Ecto neural progenitor cell (in vitro differentiated cells): ENCODE data around the gene SMYD3.
"Not testable (repeated sequence)": the region's sequence is repeated elsewhere in the genome, so short reads cannot be mapped to it uniquely, and the experiment has no call there.

Experiments used
- DNase-seq: peaks from one replicate; pipeline ENCODE4 v3.0.0-alpha.2; 2018; ENCODE audit warnings: low spot score

Gene SMYD3

DNA sequence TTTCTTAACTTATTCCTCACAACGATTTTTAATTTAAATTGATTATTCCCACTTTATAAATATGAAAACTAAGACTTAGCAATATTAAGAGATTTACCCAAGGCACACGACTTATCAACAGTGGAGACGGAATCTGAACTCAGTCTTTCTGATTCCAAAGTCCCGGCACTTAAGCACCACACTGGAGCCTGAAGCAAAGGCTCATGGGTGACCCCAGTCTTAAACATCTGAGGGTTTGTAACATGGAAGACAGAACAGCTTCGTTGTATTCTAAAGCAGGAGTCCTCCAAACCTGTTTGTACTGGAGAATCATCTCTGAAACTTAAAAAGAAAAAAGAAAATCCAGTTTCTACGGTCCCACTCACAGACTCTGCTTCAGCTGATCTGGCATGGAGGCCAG lies 519.5 kb downstream of the SMYD3 start:
- DNase-seq, result no peak

DNA sequence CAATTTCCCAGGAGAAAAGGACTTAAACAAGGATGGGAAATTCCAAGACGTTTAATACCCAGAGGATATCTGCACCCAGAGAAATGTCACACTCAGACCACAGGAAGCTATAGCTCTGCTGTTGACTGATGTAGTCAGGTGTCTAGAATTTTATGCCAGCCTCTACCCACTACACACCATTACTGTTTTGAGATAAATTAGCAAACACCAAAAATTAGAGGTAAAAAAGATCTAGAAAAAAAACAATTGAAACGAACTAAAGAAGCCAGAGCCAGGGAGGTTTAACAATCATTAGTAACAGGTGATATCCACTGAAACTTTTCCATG lies 519.9 kb downstream of the SMYD3 start:
- no peak for DNase-seq

DNA sequence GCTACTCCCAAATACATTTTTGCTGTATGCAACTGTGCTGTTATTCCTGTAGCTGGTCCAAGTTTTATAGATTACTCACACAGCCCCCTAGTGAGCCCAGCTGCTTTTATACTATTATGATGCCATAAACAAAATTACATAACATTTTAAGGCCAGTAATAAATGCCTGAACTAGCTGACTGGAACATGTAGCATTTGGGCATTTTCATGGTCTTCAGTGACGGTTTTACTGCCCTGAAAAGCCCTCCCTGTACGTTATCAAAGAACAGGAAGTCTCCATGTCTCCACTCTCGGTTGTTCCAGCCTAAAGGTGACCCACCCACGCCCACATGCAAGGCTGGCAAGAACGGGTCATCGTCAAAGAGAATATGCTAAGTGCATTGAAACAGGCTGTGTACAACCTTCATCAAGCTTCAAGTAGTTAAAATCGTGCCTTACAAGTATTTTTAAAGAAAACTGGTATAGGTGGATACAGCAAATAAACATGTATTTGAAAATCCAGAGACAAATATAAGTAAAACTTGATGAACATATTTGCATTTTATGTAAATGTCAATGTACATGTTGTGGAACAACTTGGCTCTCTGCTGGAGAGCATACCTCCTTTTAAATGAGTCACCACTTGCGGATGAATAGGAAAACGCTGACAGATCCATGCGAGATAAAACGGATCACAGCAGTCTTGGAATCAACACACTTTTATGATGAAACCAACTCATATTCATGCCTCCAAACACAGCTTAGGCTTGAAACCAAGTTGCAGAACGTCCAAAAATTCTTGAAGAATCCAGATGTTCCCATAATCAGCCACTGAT lies 520.5 kb downstream of the SMYD3 start:
- no peak for DNase-seq

DNA sequence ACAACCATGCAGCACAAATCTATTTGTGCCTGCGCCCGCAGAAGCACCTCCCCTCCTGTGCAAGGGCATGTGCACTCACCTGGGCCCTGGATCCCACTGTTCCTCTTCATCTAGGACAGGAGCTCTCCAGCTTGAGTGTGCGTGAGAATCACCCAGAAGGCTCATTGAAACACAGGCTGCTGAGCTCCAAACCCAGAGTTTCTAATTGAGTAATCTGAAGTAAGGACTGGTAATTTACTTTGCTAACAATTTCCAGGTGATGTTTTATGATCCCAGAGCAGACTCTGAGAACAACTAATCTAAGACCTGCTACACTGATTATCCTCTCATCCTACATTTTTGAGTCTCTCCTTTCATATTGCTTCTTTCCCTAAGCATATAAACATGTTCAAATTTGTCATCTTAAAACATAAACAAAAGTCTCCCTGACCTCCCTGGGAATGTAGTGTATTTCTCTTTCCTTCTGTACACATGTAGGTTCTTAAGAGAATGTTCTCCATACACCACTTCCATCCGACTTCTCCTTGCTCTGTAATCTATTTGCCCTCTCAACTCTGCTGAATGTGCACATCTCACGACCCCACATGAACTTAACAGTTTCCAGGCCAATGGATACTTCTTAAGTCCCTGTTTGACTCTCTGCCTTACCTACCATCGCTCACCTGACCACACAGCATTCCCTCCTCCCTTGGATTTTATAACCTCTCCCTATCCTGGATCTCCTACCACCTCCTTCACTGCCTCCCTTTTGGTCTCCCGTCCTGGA lies 522.5 kb downstream of the SMYD3 start:
- no peak for DNase-seq

DNA sequence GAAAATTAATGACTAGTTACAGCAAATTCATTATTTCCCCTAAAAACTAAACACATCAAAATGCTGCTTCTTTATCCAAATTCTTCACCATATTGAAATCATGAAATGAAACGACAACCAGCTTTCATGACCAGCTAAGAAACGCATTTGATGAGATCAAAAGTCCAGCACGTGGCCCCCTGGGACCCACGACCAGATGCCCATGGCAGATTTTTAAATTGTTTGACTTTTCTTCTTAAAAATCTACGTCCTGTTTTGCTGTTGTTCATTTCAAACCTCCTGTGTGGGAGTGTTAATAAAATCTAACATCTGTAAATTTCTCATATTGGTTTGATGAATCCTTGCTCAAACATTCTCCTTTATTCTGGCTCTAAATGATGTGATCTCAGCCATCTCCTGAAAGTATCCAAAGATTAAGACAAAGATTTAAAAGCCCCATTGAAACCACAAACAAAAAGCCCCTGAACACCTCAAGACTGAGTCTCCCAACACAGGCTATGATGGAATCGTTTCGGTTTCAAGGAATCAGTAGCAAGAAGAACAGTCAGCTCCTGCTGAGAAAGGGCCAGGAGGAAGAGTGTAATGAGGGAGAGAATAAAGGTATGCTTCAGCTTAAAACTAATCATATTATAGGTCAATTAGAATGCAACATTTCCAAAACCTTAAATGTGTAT lies 523.6 kb downstream of the SMYD3 start:
- DNase-seq, result no peak

DNA sequence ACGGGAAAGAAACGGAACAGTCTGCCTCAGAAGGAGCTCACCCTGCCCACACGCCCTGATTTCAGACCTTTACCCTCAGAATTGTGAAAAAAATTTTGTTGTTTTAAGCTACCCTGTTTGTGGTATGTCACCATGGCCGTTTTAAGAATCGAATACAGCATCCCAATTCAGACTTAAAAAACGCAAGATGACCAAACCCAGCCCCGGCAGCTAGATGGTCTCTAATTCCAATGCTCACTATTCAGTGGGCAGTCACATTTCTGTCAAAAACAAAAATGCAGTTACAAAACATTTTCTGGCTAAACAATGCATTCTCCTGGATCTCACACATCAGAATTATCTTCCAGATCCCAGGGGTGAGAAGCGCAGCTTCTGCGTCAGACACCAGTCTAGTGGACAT lies 527.5 kb downstream of the SMYD3 start:
- DNase-seq, result no peak

DNA sequence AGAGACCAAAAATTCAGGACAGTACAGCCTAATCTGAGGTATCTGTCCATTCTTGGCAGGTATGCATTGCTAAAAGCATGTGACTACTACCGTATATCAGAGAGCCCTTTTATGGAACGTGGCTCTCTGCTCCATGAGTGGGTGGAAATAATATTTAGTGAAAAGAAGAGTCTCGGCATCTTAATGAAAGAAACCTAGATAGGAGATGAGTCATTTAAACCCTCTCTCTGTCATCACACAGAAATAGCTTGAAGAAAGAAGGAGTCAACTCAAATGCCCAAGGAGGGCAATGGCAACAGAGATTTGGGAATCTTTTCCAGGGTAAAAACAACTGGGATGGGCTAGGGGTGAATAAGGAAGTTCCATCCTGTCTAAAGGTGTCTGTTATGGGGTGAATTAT lies 528.2 kb downstream of the SMYD3 start:
- no peak for DNase-seq

DNA sequence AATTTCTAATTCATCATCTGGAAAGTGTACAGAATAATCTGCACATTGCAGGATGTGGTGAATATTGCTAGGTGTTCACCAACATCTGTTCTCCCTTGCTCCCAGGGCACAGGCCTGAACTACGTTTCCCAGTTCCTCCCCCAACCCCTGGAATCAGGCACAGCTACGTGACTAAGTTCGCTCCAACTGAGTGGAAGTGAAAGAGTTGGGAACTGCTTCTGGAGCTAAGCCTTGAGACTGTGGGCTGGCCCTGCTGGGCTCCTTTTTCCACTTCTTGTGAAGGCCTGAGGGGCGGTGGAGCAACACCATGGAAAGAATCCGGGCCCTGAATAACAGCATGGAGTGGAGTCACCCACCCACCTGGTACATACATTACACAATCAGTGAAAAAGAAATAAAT lies 534.6 kb downstream of the SMYD3 start:
- no peak for DNase-seq

DNA sequence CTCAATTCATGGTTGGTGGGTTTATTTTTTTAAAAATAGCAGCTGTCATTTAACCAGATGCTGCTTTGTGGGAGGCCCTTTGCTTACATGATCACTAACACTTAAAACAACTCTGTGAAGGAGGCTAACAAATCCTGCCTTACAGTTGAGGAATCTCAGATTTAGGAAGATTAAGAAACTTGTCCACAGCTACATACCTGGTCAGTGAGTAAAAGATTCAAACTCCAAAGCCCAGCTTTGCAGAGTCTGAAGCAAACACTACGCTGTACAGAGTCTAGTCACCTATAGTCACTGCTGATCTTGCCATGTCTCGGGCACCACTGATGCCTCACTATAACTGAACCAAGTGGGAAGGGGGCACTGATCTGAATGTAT lies 535.4 kb downstream of the SMYD3 start:
- no peak for DNase-seq

DNA sequence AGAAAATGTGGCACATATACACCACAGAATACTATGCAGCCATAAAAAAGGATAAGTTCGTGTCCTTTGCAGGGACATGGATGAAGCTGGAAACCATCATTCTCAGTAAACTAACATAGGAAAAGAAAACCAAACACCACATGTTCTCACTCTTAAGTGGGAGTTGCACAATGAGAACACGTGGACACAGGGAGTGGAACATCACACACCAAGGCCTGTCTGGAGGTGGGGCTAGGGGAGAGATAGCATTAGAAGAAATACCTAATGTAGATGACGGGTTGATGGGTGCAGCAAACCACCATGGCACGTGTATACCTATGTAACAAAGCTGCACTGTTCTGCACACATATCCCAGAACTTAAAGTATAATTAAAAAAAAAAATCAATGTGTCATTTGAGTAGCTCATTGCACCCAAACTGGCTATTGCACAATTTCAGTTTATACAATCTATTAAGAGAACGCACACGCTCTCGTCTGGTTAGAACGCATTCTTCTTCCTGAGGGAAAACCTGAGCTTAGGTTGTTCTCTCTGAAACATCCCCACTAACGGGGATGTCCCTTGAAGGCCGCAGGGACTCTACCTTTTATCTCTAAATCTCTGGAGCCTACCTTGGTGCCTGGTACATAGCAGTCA lies 535.9 kb downstream of the SMYD3 start:
- not testable (repeated sequence) for DNase-seq

DNA sequence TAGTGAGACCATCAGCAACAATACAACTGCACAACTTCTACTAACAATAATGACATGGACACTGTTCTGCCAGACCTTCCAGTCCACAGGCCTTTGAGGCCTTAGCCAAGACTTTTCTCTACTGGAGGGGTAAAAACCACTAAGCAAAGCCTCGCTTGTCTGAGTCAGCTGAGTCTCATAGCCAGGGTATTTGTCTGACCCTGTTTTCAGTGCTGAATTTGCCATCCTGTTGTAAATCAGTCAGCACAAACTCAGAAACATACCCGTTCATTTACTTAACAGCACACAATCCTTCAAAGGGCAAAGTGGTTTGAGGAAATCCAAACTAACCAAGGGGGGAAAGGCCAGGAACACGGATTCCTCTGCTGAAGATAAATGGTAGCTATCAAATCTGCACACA lies 537.8 kb downstream of the SMYD3 start:
- no peak for DNase-seq

DNA sequence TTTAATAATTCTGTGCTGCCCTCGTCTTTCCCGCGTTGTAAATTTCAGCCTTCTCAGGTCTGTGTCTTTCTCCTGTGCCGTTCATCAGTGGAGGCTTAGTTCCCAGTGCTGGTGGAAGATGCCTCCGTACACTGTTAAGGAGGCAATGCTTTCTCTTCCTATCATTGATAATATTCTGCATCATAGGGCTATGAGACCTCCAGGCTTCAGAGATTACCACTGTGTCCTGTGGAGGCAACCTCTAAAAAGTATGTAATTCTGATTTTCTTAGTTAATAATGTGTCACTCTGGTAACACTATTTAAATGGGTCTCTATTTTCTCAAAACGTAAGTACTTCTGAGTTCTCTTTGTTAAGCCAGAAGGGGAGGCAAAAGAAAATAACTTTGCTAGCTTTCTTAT lies 538.3 kb downstream of the SMYD3 start:
- no peak for DNase-seq

DNA sequence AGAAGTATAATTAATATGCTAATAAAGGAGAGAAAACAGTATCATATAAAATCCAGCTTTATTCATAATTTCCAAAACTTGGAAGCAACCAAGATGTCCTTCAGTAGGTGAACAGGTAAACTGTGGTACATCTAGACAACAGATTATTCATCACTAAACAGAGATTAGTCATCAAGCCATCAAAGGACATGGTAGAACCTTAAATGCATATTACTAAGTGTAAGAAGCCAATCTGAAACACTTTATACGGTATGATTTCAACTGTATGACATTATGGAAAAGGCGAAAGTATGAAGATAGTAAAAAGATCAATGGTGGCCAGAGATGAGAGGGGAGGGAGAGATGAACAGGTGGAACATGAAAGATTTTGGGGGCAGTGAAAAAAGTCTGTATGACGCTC lies 541.7 kb downstream of the SMYD3 start:
- DNase-seq, result no peak

DNA sequence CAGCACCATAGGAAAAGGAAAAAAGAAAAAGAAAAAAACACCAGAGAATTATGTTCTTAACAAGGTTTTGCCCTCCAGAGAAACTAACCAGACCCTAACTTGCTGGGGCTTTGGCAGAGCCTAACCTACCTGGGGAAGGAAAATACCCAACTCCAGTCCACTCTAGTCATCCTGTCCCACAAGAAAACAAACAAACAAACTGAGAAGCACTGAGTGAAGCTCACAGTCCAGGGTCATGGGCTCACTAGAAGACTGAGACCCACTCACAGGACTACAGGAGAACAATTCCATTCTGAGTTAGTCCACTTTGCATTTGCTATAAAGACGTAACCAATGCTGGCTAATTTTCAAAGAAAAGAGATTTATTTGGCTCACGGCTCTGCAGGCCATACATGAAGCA lies 543.4 kb downstream of the SMYD3 start:
- DNase-seq, result no peak

DNA sequence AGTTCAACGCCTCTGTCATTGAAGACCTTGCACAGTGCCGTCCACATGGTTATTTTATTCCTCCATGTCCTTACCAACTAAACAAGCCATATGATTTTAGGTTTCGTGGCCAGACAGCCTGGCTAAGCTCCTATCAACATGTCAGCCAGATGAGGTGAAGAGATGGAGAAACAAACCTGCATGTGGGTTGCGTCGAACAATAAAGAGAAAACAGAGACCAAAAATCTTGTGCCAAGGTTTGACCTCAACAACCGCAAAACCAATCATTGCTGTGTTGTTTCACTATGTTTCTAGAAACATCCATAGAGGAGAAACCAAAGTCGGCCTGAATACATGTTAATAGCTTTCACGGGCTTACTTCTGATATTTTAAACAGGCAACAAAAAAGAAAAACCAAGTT lies 544.6 kb downstream of the SMYD3 start:
- DNase-seq, result no peak

DNA sequence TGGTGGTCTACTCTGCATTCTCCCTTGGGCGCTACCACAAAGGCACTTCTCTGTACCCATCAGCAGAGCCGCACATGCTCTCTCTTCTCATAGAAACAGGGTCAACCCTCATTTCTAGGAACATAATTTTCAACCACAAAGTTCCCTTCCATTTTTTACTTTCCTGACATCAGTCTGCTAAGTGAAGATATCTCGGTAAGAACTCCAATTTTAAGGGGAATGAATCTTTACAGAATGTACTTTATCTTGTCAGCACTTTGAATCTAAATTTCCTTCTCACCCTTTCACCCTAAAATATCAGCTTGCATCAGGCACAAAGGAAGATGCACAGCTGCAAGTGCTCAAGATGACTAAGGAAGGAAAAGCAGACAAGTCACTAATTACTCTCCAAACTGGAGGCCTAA lies 545.9 kb downstream of the SMYD3 start:
- no peak for DNase-seq

DNA sequence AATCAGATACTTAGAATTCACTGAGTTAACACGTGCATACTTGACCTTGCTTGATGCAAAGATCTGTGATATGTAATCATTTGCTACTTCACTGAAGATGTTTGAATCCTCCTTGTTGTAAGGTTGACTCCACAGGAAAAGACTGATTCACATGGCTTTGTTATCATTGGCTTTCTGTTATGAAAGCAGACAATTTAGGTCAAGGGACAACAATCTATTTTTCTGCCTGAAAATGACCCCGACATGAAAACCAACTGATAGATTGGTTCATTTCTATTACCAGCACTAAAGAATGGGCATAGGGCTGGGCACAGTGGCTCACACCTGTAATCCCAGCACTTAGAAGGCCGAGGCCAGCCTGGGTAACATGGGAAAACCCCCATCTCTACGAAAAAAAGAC lies 546.9 kb downstream of the SMYD3 start:
- no peak for DNase-seq

DNA sequence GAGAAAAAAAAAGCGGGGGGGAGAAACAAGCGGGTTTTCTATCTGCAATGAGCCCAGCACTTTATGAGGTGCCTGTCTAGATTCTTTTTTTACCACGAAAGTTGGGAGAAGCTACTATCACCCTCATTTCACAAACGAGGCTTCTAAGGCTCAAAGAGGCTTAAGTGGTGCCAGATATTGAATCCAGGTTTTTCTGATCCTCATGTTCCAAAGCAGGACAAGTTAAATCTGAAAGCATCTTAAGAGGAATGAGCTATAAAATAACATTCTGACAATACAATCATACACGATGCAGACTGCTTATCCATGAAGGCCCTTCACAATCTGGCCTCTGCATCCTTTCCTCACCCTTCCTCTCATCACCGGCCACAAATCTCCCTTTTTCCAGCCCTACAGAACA lies 549.1 kb downstream of the SMYD3 start:
- no peak for DNase-seq

DNA sequence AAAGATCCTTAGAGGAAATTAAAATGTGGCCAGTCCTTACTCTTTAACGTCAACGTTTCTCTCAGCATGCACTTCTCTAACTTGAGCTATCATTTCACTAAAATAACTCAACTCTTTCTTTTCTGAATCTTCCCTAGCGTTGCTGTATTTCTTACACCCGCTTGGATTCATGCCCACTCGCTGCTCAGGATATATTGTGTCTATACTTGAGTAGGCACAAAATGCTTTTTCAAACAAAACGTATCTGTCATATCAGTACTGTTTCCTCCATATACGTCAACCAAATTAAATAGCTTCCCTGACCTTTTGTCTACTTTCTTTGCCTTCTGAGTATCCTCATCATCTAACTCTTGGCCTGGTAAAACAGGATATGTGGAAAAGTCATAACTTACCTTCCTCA lies 549.7 kb downstream of the SMYD3 start:
- DNase-seq, result no peak

DNA sequence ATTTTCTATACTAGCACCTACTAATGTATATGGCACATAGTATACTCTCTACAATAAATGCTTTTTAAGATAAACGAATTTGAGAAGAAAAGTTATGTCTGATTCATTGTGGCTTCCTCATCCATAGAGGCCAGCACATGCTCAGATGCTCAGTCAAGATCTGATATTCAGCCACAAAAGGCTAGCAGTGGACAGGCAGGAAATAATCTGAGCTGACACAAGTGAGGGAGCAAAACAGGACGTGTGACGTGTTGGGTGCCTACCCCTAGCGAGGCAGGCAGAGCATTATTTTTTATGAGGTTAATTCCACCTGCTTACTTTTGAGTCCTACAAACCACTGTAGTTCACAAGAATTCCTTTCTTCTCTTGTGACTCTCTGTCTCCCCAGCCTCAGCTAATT lies 550.9 kb downstream of the SMYD3 start:
- no peak for DNase-seq

DNA sequence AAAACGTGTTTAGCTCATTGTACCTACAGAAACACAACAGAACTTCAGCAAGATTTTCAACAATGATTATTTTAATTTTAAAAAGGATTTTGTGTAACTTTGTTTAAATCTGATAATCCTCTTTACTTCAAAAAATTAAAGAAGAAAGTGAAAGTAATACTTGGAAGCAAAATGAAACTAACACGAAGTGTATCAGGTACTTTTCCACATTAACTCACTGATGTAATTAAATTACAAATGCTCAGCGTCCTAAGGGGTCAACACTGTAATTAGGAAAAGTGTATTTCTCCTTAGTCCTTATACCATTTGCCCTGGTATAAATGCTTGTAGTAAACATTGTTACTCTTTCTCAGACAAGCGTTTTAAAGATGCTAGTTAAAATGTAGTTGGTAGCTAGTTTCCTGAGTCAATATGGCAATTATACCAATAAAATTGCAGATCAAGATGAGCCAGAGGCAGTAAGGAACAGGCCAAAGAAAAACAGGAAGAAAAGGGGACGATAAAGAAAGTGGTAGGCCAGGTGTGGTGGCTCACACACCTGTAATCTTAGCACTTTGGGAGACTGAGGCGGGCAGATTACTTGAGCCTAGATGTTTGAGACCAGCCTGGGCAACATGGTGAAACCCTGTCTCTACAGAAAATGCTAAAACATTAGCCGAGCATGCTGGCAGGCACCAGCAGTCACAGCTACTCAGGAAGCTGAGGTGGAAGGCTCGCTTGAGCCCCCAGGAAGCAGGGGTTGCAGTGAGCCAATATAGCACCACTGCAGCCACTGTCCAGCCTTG lies 553.0 kb downstream of the SMYD3 start:
- DNase-seq, result no peak

DNA sequence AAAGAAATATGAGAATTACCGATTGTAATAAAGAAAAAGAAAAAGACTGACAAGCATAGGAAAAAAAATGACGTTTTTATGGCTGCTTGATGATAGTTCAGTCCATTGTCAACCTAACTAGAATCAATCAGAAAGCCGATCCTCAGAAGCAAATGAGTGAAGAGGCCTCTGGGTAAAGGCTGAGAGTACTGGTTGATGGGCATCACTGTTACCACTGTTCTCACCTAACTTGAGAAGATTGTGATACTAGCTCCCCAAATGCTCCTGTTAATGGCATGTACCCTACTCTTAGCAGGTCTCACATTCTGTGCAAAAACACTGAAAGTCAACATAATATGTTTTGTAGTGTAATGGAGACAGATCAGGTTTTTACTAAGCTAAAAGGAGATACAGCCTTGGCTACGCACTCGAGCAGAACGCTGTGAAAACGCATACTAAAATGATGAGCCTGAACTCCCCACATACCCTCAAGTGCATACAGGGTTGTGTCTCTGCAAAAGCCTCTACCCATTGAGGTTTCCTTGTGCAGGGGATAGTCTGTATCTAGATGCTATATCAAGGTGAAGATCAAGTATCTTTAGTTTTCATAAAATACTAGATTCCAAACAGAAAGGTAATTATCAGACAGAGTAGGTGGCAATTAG lies 554.6 kb downstream of the SMYD3 start:
- no peak for DNase-seq
